ENCODE measurements around the gene CNST. TPM values are rescaled to one million over a fixed set of nuclear protein-coding genes. Genes with fewer than 3 reads are reported as not detected.
"Not testable (repeated sequence)": the region's sequence is repeated elsewhere in the genome, so short reads cannot be mapped to it uniquely, and the experiment has no call there.

CNST gene
- total RNA-seq, 2 experiments from 2014 or later = 32.8 to 36.7 TPM

DNA sequence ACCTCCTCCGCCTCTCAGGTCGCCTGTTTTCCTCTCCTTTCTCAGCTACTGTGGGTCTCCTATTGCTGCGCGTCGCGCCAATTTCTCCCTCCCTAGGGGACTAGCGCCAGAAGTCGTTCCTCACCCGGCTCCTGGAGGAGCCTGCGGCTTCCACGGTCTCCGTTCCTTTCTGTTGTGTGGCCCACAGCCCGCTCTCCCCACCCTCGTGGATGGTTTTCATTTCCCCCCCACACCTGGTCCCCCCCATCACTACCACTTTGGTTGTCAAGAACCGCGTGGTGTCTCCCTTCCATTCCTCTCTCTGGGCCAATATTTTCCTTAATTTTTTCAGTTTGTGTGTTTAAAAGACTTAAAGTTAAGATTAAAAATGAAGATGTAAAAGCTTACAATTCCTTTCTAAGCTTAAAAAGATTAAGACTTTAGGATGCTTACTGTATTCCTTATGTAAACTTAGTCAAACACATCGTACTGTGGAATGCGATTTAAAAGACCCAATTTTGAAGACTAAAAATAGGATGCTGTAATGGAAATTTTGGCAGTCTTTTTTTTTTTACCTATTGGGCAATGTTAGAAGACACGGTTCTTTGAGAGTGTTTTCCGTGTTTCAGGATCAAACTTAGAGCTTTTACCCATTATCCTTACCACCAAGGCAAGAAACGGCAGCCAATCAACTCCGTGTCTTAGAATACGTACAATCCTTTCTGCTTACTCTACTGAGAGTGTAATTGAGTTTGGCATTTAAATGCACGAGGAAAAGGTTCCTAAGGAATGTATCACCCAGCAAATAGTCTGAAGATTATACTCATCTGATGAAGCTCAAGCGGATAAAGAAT lies 773 bp downstream of the CNST start:
- no peaks in the 10 kb centered on the region for H3K9me3 Mint-ChIP-seq
- CTCF ChIA-PET = interaction anchor here (0.5 to 0.6 kb wide), 2 partner anchors 7 to 95 kb away, joined by 3 to 4 read pairs; no protein-coding TSS in a partner anchor
- DNase-seq = peak; percentile 19
- peaks cover 14% of the 10 kb centered on the region for H3K36me3 Mint-ChIP-seq (ENCODE audit: low read depth)
- no peaks in the 10 kb centered on the region for H3K27me3 Mint-ChIP-seq
- POLR2A ChIA-PET = interaction anchor here (0.7 kb wide), 1 partner anchor 42 kb away, joined by 6 read pairs; no protein-coding TSS in a partner anchor
- H3K27ac Mint-ChIP-seq = peak overlapping the region; percentile 98
- peaks cover 53% of the 10 kb centered on the region for H3K4me1 Mint-ChIP-seq
- H3K4me3 Mint-ChIP-seq = peak overlapping the region; percentile 97

DNA sequence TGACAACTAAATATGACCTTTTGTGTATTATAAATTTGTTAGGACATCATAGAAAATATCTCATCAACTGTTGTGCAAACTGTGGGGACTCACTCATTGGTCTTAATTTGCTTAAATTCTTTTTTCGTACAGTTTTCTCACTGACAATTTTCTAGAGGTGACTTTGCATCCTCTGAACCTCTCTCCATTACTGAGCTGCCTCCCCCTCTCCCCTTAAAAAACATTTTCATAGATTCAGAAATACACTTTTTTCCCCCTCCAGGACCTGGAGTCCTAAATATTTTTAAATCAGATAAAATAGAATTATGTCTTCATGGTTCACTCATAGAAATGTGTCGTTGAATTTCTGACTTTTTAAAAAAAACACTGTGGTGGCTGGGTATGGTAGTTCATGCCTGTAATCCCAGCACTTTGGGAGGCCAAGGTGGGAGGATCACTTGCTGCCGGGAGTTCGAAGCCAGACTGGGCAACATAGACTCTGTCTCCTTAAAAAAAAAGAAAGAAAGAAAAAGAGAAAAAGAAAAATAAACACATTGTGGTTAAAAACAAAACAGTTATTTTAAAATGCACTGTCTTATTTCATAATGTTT lies 1.5 kb downstream of the CNST start:
- Mint-ChIP-seq H3K27ac (peak overlapping the region; percentile 98), H3K27me3 (no peaks in the 10 kb centered on the region), H3K36me3 (ENCODE audit: low read depth) (peaks cover 15% of the 10 kb centered on the region), H3K9me3 (no peaks in the 10 kb centered on the region), H3K4me3 (peak overlapping the region; percentile 97), H3K4me1 (peaks cover 57% of the 10 kb centered on the region)
- no peak for DNase-seq
- ChIA-PET CTCF (no interaction called here), POLR2A (no interaction called here)

DNA sequence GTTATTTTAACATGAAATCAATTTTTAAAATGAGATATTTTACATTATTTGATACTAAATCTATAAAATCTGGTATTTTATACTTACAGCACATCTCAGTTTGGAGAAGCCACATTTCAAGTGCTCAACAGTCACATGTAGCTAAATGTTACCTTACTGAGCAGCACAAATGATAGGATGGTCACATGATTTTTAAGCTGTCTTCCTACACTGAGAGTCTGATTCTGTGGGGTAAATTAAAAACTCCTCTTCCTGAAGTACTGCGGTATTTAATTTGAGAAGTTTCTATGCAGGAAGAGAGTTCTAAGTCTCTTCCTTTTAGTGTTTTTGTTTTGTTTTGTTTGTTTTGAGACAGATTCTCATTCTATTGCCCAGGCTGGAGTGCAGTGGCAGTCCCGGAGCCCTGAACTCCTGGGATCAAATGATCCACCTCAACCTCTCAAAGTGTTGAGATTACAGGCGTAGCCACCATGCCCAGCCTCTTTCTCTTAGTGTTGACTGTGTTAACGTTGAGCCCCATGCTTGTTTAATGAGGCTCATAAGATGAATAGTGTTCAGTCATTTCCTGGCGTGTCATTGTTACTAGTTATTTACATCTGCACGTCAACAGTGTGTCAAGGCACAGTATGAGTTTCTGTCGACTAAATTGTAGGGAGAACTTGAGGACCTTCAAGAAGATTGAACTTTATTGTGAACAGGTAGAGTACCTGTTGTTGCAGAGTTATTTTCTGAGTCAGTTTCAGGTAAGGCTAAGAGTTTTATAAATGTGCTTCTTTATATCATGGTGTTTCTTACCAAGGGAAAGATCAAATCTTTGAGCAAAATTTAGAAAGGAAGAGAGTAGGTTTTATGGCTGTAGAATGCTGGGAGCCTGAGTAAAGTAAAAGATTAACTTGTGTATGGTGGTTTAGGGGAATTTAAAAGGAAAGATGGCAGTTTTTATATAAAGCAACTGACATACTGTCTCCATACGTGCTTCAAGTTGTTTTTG lies 3.3 kb downstream of the CNST start:
- Mint-ChIP-seq H3K4me1 (peaks cover 60% of the 10 kb centered on the region), H3K27me3 (no peaks in the 10 kb centered on the region), H3K36me3 (ENCODE audit: low read depth) (peaks cover 21% of the 10 kb centered on the region), H3K27ac (peak overlapping the region; percentile 96), H3K4me3 (peak overlapping the region; percentile 69), H3K9me3 (no peaks in the 10 kb centered on the region)
- ChIA-PET CTCF (no interaction called here), POLR2A (no interaction called here)
- DNase-seq = peak; percentile 53

DNA sequence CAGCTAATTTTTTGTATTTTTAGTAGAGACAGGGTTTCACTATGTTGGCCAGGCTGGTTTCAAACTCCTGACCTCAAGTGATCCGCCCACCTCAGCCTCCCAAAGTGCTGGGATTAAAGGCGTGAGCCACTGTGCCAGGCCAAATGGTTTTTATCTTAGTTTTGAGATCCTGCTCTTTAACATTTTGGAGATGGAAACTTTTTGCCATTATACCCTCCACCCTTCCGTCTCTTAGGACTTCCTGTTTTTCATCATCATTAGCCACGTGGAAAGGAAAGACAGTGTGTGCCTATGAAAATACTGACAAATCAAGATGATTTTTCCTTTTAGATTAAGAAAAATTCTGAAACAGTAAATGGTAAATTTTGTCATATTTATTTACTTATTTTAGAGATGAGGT lies 5.1 kb downstream of the CNST start:
- POLR2A ChIA-PET, H3K9me3 Mint-ChIP-seq, H3K27me3 Mint-ChIP-seq, DNase-seq: not testable (repeated sequence)
- Mint-ChIP-seq H3K36me3 (ENCODE audit: low read depth) (peaks cover 27% of the 10 kb centered on the region), H3K4me3 (peak overlapping the region; percentile 62), H3K27ac (peak overlapping the region; percentile 96), H3K4me1 (peaks cover 58% of the 10 kb centered on the region)
- CTCF ChIA-PET = interaction anchor here (1.4 kb wide), 1 partner anchor 11 kb away, joined by 3 read pairs; no protein-coding TSS in a partner anchor

DNA sequence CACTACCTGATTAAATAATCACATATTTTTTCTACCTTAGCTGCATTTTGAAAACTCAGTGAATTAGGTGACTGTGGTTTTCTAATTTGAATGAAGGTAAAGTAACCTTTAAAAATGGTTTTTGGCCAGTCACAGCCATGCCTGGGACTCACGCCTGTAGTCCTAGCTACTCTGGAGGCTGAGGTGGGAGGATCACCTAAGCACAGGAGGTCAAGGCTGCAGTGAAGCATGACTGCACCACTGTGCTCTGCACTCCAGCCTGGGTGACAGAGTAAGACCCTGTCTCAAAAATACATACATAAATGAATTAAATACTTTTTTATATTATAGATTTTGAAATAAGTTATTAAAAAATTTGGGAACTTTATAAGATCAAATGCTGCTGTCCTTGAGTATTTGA lies 5.7 kb downstream of the CNST start:
- ChIA-PET CTCF (no interaction called here), POLR2A (no interaction called here)
- no peak for DNase-seq
- Mint-ChIP-seq H3K27ac (peak overlapping the region; percentile 96), H3K4me3 (no peak overlapping the region), H3K27me3 (no peaks in the 10 kb centered on the region), H3K4me1 (peaks cover 59% of the 10 kb centered on the region), H3K36me3 (ENCODE audit: low read depth) (peaks cover 28% of the 10 kb centered on the region), H3K9me3 (no peaks in the 10 kb centered on the region)

DNA sequence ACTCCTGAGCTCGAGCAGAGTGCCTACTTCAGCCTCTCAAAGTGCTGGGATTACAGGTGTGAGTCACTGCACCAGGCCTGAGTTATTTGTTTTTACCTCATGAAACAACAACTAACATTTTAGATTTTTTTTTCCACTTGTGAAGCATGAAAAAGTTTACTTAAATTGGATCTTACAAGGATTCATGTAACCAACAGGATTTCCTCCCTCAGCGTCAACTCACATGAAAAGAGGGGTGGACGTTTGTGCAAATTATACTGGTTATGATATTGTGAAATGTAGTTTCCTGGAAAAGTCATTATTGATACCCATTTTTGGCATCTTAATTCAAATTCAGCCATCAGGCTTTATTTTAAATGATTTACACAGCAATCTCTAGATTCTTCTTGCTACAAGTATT lies 6.5 kb downstream of the CNST start:
- Mint-ChIP-seq H3K36me3 (ENCODE audit: low read depth) (peaks cover 30% of the 10 kb centered on the region), H3K4me1 (peaks cover 63% of the 10 kb centered on the region), H3K4me3 (peak overlapping the region; percentile 19), H3K27me3 (no peaks in the 10 kb centered on the region), H3K9me3 (no peaks in the 10 kb centered on the region), H3K27ac (peak overlapping the region; percentile 54)
- no peak for DNase-seq
- ChIA-PET CTCF (interaction anchor here (0.6 to 1.4 kb wide), 2 partner anchors 13 to 1492 kb away, joined by 3 to 6 read pairs; no protein-coding TSS in a partner anchor), POLR2A (no interaction called here)

DNA sequence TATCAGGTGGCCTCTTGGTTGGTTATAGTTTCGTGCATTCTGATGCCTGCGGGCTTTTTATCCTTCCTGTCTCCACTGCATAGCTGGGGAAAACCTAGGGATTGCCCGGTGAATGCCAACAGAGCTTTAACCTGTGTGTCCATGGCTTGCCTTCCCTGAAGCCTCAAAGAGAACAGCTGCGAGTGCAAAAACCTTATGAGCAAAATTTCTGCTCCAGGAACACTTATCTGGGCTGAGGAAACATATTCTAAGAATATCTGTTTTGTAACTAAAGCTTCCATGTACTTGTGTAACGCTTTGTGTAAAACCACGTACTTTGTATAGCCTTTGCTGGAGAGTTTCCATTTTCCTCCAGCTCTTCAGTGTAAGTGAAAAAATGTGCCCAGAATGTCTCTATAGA lies 7.2 kb downstream of the CNST start:
- H3K27me3 Mint-ChIP-seq = no peaks in the 10 kb centered on the region
- POLR2A ChIA-PET = no interaction called here
- H3K9me3 Mint-ChIP-seq = no peaks in the 10 kb centered on the region
- H3K4me1 Mint-ChIP-seq = peaks cover 59% of the 10 kb centered on the region
- H3K27ac Mint-ChIP-seq = peak overlapping the region; percentile 33
- CTCF ChIA-PET = interaction anchor here (0.6 to 1.4 kb wide), 3 partner anchors 12 to 1492 kb away, joined by 3 to 6 read pairs (median 3); no protein-coding TSS in a partner anchor
- peaks cover 30% of the 10 kb centered on the region for H3K36me3 Mint-ChIP-seq (ENCODE audit: low read depth)
- no peak overlapping the region for H3K4me3 Mint-ChIP-seq
- DNase-seq = no peak

DNA sequence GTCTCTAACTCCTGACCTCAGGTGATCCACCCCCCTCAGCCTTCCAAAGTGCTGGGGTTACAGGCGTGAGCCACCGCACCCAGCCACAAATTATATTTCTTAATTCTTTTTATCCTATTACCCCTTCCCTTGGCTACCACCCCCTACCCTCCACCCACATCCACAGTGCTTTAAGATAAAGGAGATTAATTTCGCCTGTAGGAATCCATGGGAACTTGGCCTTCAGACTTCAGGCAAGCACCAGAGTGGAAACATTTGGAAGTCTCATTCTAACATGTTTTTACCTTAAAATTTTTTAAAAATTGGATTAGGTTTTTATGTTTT lies 10.4 kb downstream of the CNST start:
- Mint-ChIP-seq H3K27ac (no peak overlapping the region), H3K27me3 (no peaks in the 10 kb centered on the region), H3K4me1 (peaks cover 47% of the 10 kb centered on the region), H3K4me3 (no peak overlapping the region), H3K36me3 (ENCODE audit: low read depth) (peaks cover 32% of the 10 kb centered on the region), H3K9me3 (no peaks in the 10 kb centered on the region)
- ChIA-PET CTCF (no interaction called here), POLR2A (no interaction called here)
- DNase-seq = no peak

DNA sequence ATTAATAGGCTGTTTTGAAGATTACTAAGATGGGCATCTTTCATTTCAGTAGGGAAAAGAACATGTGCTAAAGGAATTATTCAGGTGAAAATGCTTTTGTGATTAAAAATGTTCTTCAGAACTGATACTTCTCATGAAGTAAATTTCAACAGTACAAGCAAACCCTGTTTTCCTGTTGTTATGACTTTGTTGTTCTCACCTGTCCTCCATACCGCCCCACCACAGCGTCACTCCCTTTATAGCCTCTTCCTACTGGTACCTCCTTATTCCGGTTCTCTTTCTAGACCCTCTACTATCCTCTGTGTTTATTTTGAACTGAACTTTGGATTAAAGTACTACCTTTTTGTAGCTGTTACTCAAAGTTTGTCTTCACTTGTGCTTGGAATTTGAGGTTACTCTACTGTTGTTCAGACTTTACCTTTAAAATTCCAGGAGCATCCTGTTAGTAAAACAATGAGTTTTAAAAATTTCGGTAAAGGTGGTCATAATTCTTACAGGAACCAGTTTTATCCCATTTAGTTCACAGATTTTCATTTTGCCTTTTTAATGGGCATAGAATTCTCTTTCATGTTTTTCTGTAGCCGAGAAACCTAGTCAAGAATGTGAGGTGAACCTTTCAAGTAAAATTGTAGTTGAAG lies 10.9 kb downstream of the CNST start:
- CTCF ChIA-PET = no interaction called here
- Mint-ChIP-seq H3K4me3 (peak overlapping the region; percentile 41), H3K9me3 (no peaks in the 10 kb centered on the region), H3K4me1 (peaks cover 46% of the 10 kb centered on the region), H3K36me3 (ENCODE audit: low read depth) (peaks cover 34% of the 10 kb centered on the region), H3K27ac (peak overlapping the region; percentile 61), H3K27me3 (no peaks in the 10 kb centered on the region)
- POLR2A ChIA-PET = no interaction called here
- DNase-seq = no peak

DNA sequence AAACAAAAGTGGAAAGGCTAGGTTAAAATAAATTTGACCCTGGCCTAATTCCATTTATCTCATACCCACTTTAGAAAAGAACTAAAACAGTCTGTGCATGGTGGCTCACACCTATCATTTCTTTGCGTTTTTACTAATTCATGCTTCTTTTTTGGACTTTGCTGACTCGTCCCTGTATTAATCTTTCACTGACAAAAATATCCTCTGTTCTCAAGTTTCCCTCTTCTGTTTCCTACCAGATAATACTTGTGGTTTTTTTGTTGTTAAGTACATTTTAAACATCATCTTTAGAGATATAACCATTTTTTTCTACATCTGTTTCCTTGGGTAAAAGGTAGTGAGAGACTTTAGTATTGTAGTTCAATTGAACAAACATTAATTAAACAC lies 11.5 kb downstream of the CNST start:
- Mint-ChIP-seq H3K4me3 (peak overlapping the region; percentile 41), H3K36me3 (ENCODE audit: low read depth) (peaks cover 38% of the 10 kb centered on the region), H3K27me3 (no peaks in the 10 kb centered on the region), H3K9me3 (no peaks in the 10 kb centered on the region), H3K27ac (peak overlapping the region; percentile 66), H3K4me1 (peaks cover 43% of the 10 kb centered on the region)
- no peak for DNase-seq
- ChIA-PET CTCF (no interaction called here), POLR2A (no interaction called here)

DNA sequence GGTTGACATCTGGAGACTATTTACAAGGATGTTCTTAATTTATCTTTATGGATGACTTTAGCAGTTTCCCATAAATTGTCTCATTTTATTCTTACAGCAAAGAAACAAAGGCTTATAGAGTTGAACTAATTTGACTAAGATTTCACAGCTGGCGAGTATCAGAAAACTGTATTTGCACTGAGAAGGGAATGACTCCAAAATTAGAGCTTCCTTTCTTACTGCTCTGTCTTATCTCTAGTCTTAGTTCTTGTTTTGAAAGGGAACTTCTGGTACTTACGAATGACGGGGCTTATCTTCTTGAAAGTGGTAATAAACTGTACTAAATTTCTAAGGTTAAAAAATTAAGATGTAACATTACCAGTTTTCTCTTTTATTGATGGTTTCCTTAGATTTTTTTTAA lies 13.6 kb downstream of the CNST start:
- DNase-seq = no peak
- H3K9me3 Mint-ChIP-seq = no peaks in the 10 kb centered on the region
- H3K36me3 Mint-ChIP-seq (ENCODE audit: low read depth) = peaks cover 44% of the 10 kb centered on the region
- H3K27me3 Mint-ChIP-seq = no peaks in the 10 kb centered on the region
- ChIA-PET CTCF (interaction anchor here (1.1 kb wide), 1 partner anchor 27 kb away, joined by 3 read pairs; no protein-coding TSS in a partner anchor), POLR2A (no interaction called here)
- no peak overlapping the region for H3K4me3 Mint-ChIP-seq
- H3K4me1 Mint-ChIP-seq = peaks cover 40% of the 10 kb centered on the region
- no peak overlapping the region for H3K27ac Mint-ChIP-seq

DNA sequence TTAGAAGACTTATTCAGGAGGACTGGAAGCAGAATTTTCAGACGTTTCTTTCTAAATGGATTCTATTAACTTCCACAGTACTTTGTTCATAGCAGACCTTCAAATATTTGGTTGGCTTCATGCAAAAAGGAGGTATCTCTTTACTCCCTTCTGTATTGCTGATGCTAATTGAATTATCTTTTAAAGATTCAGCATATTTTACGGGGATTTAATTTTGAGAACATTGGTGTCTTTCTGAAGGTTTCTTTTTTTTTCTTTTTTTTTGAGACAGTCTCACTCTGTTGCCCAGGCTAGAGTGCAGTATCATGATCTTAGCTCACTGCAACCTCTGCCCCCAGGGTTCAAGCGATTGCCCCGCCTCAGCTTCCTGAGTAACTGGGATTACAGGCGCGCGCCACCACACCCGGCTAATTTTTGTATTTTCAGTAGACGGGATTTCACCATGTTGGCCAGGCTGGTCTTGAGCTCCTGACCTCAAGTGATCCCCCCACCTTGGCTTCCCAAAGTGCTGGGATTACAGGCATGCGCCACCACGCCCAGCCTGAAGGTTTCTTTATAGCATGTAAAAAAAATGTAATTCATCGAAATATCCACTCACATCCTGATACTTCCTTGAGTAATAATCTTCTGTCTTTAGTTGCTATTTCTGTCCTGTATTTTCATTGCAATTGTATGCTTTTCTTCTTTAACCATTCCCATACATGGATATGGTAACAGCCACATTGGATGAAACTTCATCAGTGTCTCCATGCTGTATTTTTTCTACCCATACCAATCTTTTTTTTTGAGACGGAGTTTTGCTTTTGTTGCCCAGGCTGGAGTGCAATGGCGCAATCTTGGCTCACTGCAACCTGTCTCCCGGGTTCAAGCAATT lies 14.5 kb downstream of the CNST start:
- peaks cover 34% of the 10 kb centered on the region for H3K4me1 Mint-ChIP-seq
- DNase-seq = no peak
- no peak overlapping the region for H3K27ac Mint-ChIP-seq
- H3K36me3 Mint-ChIP-seq (ENCODE audit: low read depth) = peaks cover 38% of the 10 kb centered on the region
- no peaks in the 10 kb centered on the region for H3K27me3 Mint-ChIP-seq
- H3K9me3 Mint-ChIP-seq = no peaks in the 10 kb centered on the region
- ChIA-PET POLR2A (no interaction called here), CTCF (interaction anchor here (0.6 to 1.4 kb wide), 3 partner anchors 10 to 43 kb away, joined by 3 read pairs; no protein-coding TSS in a partner anchor)
- no peak overlapping the region for H3K4me3 Mint-ChIP-seq

Measured in activated CD4-positive, alpha-beta T cell treated with anti-CD3 and anti-CD28 coated beads, Interleukin-2, amount 10 ng/mL, durations not matched to agents 7 days and 5 days (primary cell).